NCI-H2196 treated with DMSO at 0.1 percent for 48 hours (cell line): ENCODE data around the gene MYZAP.

Source experiments
- DNase-seq: peaks from one replicate; lab custom pipeline; 2025; ENCODE audit not compliant: unreplicated experiment; lab: John Stamatoyannopoulos, UW

Gene MYZAP

GRCh38 chr15:57591822-57592367, at the start of gene MYZAP:
Gene MYZAP (plus strand): TSS chr15:57591904. CDS start chr15:57592035, 131 bp downstream.
- DNase-seq = no peak

- DNase-seq = no peak
Observed at GRCh38 chr15:57542505-57542817, 49.2 kb upstream of the MYZAP start.

DNA sequence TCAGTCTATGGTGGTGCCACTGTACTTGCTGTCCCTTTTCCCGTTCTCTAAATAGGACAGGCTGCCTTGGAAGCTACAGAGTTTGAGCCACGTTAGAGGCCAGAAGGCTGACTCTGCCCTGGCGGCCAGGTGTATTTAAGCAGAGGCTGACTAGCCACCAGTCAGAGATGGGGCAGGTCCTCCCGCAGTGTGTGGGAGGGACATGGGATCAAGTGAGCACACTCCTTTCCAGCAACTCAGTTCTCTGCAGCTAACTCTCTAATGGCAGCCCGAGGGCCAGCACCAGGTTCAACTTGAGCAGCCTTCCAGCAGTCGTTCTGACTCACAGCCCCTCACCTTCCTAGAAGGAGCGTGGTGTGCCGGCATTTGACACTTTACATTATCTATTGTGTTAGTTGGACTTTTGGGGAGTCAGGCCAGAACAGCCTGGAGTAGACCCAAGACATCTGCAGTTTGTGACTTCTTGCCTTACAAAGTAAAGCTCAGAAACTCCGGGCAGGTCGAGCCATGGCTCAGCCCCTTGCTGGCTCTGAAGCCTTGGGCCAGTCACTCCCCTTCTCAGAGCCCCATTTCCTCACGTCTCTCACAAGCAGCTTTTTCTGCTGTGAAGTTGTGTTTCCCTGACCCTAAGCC, 46.7 kb upstream of the MYZAP start:
- DNase-seq = no peak

DNA sequence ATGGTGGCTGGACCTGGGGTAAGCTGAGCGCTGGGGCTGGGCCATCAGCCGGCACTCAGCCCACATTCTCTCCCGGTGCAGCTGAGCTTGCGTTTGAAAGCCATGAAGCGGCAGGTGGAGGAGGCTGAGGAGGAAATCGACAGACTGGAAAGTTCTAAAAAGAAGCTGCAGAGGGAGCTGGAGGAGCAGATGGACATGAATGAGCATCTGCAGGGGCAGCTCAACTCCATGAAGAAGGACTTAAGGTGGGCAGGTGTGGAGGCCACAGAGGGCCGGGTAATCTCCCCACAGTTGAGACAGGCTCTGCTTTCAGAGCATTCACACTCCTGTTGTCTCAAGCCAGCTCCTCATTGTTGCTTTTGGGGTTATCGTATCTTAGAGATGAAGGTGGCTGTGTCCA, 45.7 kb upstream of the MYZAP start:
- DNase-seq = no peak

GRCh38 chr15:57547243-57547755, 44.4 kb upstream of the MYZAP start:
- no peak for DNase-seq

DNA sequence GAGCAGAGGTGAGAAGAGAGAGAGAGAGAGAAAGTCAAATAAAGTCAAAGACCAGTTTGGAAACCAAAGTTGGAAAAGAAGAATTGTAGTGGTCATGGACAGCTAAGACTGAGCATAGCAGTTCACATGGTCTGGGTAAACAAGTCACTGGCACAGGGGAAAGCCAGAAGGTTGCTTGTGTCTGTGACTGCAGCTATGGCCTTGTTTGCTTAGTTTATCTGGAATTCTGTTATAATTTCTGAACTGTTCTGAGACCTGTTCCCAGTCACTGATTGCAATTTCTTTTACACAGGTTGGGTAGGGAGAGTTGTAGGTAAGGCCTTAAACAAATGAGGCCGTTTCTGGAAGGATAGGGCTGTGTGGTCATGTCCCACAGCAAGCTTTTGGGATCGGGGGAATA, 43.4 kb upstream of the MYZAP start:
- no peak for DNase-seq

DNA sequence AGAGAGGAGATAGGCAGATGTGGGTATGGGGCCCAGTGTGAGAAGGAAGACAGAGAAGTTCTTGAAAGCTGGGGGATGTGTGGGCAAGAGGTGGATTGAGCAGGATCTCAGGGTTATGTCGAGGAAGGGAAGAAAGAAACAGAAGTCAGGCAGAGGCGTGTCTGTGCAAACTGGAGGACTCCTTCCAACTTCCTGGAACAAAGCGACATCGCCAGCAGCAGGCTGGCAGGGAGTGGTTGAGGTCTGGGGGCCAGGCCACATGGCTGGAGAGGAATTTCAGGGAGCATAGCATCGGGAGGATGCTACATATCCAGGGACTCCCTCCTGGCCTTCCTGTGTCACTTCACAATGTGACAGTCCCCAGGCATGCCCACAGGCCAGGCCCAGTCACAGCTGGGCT, 42.9 kb upstream of the MYZAP start:
- DNase-seq = no peak

DNA sequence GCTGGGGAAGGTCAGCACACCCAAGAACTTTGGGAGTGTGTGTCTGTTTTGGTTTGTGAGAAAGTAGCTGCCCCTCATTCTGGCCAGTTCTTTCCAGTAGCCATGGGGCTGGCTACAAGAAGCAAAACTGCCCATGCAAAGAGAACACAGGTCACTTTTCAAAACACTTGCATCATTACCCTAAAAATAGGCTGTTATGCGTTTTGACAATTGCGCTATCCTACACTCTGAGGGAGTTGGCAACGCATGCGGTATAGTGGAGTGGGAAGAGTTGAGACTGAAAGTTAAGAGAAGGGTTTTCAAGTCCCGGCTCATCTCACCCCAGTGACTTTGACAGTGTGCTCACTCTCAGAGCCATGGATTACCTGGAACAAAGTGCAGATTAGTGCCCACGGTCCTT, 41.8 kb upstream of the MYZAP start:
- no peak for DNase-seq

DNA sequence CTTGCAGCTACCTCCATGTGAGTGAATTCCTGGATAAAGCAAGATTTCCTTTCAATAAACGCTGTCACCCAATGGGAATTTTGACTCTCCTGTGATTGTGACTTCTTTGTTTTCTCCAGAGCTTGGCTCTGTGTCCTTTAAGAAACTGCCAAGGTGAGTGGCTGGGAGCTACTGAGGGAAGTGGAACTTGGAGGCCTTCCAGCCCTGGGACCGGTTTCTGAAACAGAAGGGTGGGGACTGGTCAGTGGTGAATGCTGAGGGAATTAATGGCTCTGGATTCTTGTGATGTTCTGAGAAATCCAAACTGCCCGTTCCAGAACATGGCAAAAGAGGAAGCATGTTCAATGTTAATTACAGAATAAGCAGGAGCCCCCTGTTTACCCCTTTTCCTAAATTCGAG, 41.1 kb upstream of the MYZAP start:
- DNase-seq = no peak

DNA sequence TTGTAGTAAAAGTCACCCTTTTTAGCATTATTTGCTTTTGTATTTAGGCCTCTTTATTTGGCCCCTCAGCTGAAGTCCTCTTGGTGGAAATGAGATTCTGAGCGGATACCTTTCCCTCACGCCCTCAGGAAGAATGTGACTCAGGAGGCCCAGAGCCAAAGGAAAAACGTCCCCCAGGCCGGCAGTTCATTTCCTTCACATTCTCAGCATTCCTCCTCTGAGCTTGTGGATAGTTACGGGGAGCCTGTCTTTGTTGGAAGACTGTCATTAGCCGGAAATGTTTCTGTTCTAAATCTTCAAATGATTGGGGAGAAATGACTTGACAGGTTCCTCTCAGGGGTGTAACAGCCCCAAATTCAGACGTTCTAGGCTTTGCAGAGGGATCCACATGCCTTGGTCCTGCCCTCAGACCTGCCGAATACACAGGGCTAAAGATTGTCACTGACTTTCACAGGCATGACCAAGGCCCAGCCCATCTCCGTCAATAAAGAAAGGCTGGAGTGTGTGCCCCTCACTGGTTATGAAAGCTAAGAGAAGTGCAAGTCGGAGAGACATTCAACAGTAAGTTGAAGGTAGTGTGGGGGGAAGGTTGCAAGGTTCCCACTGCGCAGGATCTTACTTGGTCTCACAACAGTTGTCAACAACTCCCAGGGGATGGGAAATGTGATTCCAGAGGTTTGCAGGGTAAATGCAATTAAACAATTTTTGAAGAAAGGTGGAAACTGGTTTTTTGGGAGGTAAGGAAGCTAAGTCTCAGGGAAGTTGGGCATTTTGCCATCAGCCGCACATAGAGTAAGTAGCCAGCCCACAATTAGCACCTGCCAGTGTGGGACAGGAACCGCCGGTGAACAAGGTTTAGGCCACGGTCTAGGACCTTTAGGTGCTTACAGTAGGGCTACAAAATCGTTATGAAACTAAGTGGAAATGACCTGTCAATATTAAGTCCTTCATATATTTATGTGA, 39.7 kb upstream of the MYZAP start:
- DNase-seq = no peak

DNA sequence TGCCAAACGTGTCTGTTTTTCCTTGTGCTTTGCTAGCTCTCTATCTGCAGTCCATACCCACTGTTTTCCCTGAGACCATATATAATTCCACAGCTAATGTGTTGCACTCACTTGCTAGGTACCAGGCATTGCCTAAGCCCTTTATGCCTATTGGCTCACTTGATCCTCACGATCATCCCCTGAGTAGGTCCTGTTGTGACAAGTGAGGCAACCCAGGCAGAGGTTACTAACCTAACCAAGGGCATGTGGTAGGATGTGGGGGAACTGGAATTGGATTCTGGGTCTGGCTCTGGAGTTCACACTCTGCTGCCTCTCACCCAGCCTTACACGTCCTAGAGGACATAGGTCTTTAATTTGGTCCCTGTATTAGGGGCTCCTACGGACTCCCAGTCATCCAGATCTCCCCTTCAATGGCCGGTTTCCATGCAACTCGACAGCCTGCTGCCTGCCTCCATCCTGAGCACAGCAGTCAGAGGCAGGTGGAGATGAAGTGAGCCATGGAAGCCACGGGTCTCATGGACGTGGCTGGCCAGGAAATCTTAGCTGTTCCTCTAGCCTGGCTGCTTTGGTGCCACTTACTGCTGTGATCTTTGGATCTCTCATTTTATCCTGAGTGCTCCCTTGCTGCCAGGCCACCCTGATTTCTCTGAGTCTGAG, 38.9 kb upstream of the MYZAP start:
- DNase-seq = no peak

DNA sequence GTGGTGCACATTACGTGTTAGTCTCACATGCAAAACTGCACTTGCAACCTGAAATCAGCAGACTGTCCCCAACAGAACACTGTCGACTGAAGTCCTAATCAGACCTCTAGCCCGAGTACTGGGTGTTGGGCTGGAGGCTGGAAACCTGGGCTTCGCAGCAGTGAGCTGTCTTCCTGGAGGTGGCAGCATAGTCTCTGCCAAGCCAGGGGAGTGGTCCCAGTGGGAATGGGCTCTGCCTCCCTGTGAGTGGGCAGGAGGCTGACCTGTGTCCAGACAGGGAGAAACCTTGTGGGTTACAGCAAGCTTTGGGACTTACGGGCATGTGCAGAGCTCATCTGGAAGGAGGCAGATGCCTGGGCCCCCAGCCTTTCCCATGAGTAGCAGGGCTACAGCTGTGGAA, 38.2 kb upstream of the MYZAP start:
- DNase-seq = no peak

- no peak for DNase-seq
Observed at GRCh38 chr15:57554063-57554811, 37.5 kb upstream of the MYZAP start.

- no peak for DNase-seq
Observed at GRCh38 chr15:57554812-57555179, 36.9 kb upstream of the MYZAP start.

DNA sequence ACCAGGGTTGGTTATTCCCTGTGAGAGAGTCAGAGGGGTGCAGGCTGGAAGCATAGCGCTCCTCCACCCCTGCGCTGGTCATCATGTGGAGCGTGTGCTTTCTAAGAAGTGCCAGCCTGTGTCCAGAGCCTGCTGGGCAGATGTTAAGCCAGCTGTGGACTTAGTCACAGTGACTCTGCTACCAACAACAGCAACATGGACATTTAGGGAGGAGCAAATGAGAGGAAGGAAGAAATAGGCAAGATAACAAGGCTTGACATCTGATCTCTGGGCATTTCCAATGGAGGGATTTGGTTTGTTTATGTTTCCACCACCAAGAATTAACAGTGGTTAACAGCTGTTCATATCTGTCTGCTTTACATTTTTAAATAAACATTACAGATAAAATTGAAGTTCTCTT, 36.4 kb upstream of the MYZAP start:
- DNase-seq = no peak

DNA sequence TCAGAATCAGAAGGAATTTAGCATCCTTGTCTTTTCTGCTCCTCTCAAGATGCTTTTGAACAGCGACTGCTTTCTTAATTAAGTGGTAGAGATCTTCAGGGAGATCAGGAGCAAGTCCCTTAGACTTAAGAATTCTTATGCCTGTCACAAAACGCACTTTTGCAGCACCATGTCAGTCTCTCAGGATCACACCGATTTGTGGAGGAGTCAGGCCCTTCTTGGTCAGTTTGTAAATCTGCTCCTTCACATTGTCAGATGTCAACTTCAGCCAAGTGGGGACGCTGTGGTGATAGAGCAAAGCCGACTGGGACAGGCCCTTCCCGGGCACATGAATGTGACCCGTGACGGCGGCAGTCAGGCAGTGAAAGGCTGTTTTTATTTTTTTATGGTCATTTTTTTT, 35.7 kb upstream of the MYZAP start:
- DNase-seq = no peak

- DNase-seq = no peak
Observed at GRCh38 chr15:57557267-57557666, 34.4 kb upstream of the MYZAP start.

- no peak for DNase-seq
Observed at GRCh38 chr15:57557810-57558209, 33.9 kb upstream of the MYZAP start.

GRCh38 chr15:57559875-57560274, 31.8 kb upstream of the MYZAP start:
- peak; percentile 2 for DNase-seq

DNA sequence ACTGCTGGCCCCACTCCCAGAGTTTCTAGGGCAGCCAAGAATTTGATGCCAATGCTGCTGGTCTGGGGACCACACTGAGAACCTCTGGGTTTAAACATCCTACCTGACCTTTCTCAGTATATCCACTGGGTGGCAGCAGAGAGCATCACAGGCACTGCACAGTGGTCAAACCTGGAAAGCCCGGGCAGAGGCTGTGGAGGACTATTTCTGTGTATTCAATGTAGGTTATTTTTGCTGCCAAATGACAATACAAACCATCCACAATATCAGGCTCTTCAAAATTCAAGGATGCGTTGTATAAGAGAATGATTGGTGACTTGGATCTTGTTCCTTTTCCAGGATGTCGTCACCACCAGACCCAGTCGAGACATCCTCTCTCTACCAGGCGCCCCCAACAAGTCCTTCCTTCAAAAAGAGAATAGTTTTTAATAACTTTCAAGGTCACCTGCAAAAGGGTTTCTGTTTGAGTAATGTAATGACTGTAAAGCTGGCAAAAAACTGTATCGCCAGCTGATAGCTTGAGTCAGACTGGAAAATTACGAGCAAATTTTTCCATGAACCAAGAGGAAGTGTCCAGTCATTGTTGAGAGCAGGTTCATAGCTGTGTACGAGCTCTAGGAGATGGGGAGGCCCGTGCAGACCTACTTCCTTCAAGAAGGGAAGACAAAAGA, 30.5 kb upstream of the MYZAP start:
- DNase-seq = peak; percentile 20
